GM21367 (cell line): Measurements from ENCODE around the gene HINT1.

Experiments
- ATAC-seq: cut with Tn5 transposase; IDR thresholded peaks from one replicate; pipeline ENCODE4 v1.9.1; 2021; ENCODE audit not compliant: unreplicated experiment

The HINT1 gene

DNA sequence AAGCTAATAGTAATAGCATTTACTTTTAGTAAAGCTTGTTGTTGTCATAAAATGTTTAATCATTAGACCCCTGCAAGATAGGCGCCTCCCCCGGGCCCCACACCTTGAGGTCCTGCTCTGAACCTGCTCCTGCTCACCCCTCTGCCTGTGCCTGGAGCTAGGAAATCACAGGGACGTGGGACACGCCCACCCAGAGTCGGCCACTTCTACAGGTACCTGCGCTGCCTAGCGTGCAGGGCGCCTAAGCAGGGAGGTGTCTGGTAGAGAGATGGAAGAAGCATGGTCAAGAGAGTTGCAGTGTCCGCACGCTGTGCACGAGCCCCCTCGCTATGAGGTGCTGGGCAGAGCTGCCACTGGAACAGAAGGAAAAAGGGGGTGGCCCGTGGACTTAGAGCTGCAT, 52.6 kb downstream of the HINT1 start:
- no peak for ATAC-seq

- ATAC-seq, result no peak
Observed at GRCh38 chr5:131110256-131110594, 54.8 kb downstream of the HINT1 start.

- ATAC-seq, result peak; percentile 94
Observed at GRCh38 chr5:131109540-131110255, 55.4 kb downstream of the HINT1 start.
